ENCODE measurements around the gene FBXL16.

The FBXL16 gene

DNA sequence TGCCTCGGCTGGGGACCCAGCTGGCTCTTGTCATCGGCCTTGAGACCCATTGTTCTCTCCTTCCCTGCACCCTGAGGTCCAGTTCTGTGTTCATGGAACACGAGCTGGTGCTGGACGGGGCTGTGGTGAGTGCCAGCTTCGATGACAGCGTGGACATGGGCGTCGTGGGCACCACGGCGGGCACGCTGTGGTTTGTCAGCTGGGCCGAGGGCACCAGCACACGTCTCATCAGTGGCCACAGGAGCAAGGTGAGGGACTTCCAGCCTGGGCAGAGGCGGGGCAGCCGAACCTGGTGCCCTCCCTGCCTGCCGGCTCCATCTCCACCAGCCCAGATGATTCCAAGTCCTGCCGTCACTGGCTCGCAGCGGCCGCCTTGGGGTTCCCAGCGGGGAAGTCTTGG, 43.0 kb downstream of the FBXL16 start:
- H3K9ac ChIP-seq (ENCODE audit: low read length): no peak overlapping the region
- H4K20me1 ChIP-seq (ENCODE audit: insufficient read depth, low read length): no peaks in the 10 kb centered on the region
- H2AFZ ChIP-seq (ENCODE audit: low read length): no peak overlapping the region
- no peaks in the 10 kb centered on the region for H3K9me2 ChIP-seq (replicated peaks; ENCODE audit: insufficient read depth, low read length)
- H3K4me3 ChIP-seq (ENCODE audit: low read length): no peak overlapping the region
- H3K27me3 ChIP-seq (replicated peaks; ENCODE audit: insufficient read depth, low read length): no peaks in the 10 kb centered on the region
- DNase-seq: no peak
- no peaks in the 10 kb centered on the region for H3K9me3 ChIP-seq (replicated peaks; ENCODE audit: insufficient read depth, low read length)
- H3K27ac ChIP-seq (ENCODE audit: low read length): no peak overlapping the region
- TF ChIP-seq EZH2 (optimal IDR thresholded peaks at IDR 0.05; ENCODE audit: low read depth, low read length): no peak
- TF ChIP-seq CTCF (IDR thresholded peaks at IDR 0.05; ENCODE audit: low read length): no peak
- no peak for TF ChIP-seq EZH2phosphoT487 (IDR thresholded peaks at IDR 0.05; ENCODE audit: low read length)
- H3F3A ChIP-seq (ENCODE audit: insufficient read depth, low read length): no peaks in the 10 kb centered on the region
- H3K79me2 ChIP-seq (ENCODE audit: low read length): no peaks in the 10 kb centered on the region
- no peak overlapping the region for H3K4me2 ChIP-seq (ENCODE audit: low read depth, low read length)
- H3K36me3 ChIP-seq (replicated peaks; ENCODE audit: insufficient read depth, low read length): no peaks in the 10 kb centered on the region
- peaks cover 12% of the 10 kb centered on the region for H3K4me1 ChIP-seq (ENCODE audit: low read length)

DNA sequence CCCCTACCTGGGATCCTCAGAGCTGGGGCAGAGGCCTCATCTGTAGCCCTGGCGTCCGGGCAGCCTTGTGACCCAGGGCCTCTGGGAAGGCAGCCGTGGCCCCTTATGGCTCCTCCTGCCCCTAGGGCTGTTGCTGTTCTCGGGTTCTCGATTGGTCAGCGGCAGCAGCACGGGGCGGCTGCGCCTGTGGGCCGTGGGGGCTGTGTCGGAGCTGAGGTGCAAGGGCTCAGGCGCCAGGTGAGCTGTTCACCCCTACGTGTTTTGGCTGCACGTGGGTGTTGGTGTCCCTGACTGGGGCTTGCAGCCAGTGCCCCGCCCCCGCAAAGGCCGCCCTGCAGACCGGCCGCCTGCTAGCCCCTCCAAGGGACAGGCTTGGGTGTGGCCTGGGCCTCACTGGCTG, 43.5 kb downstream of the FBXL16 start:
- Histone ChIP-seq H3K4me1 (ENCODE audit: low read length) (peaks cover 8% of the 10 kb centered on the region), H3K9me2 (replicated peaks; ENCODE audit: insufficient read depth, low read length) (no peaks in the 10 kb centered on the region)

DNA sequence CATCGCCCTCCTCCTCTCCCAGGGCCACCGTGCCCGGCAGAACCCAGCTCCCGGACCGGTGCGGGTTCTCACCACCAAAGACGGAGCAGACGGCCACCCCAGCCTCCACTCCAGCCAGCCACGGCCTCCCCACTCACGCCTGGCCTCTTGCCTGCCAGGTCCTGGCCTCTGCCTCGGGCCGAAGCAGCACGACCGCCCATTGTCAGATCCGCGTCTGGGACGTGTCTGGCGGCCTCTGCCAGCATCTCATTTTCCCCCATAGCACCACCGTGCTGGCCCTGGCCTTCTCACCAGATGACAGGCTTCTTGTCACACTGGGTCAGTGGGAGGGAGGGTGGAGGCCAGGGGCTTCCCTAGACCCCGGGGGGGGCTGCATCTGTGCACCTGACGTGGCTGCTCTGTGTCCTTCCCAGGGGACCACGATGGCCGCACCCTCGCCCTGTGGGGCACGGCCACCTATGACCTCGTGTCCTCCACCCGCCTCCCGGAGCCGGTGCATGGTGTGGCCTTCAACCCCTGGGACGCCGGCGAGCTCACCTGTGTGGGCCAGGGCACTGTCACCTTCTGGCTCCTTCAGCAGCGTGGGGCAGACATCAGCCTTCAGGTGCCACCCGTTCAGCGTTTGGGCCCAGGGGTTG, 44.3 kb downstream of the FBXL16 start:
- H3K36me3 ChIP-seq (replicated peaks; ENCODE audit: insufficient read depth, low read length): no peaks in the 10 kb centered on the region
- H3K9me3 ChIP-seq (replicated peaks; ENCODE audit: insufficient read depth, low read length): no peaks in the 10 kb centered on the region
- no peak overlapping the region for H3K4me3 ChIP-seq (ENCODE audit: low read length)
- no peaks in the 10 kb centered on the region for H3F3A ChIP-seq (ENCODE audit: insufficient read depth, low read length)
- H3K9ac ChIP-seq (ENCODE audit: low read length): no peak overlapping the region; the same call in 1 of the 2 replicates
- no peak overlapping the region for H3K27ac ChIP-seq (ENCODE audit: low read length)
- no peak overlapping the region for H2AFZ ChIP-seq (ENCODE audit: low read length)
- H3K4me2 ChIP-seq (ENCODE audit: low read depth, low read length): peak overlapping the region; percentile 43
- H3K27me3 ChIP-seq (replicated peaks; ENCODE audit: insufficient read depth, low read length): no peaks in the 10 kb centered on the region
- H4K20me1 ChIP-seq (ENCODE audit: insufficient read depth, low read length): no peaks in the 10 kb centered on the region
- DNase-seq: no peak
- H3K79me2 ChIP-seq (ENCODE audit: low read length): no peaks in the 10 kb centered on the region
- peaks cover 8% of the 10 kb centered on the region for H3K4me1 ChIP-seq (ENCODE audit: low read length)
- TF ChIP-seq EZH2 (optimal IDR thresholded peaks at IDR 0.05; ENCODE audit: low read depth, low read length) (no peak), EZH2phosphoT487 (IDR thresholded peaks at IDR 0.05; ENCODE audit: low read length) (no peak), CTCF (IDR thresholded peaks at IDR 0.05; ENCODE audit: low read length) (no peak)
- H3K9me2 ChIP-seq (replicated peaks; ENCODE audit: insufficient read depth, low read length): no peaks in the 10 kb centered on the region

More for the DNA sequence above, 43.5 kb downstream of the FBXL16 start:
- Histone ChIP-seq H3K9me3 (replicated peaks; ENCODE audit: insufficient read depth, low read length) (no peaks in the 10 kb centered on the region), H3F3A (ENCODE audit: insufficient read depth, low read length) (no peaks in the 10 kb centered on the region), H3K36me3 (replicated peaks; ENCODE audit: insufficient read depth, low read length) (no peaks in the 10 kb centered on the region), H2AFZ (ENCODE audit: low read length) (no peak overlapping the region), H3K9ac (ENCODE audit: low read length) (no peak overlapping the region), H4K20me1 (ENCODE audit: insufficient read depth, low read length) (no peaks in the 10 kb centered on the region), H3K27me3 (replicated peaks; ENCODE audit: insufficient read depth, low read length) (no peaks in the 10 kb centered on the region), H3K79me2 (ENCODE audit: low read length) (no peaks in the 10 kb centered on the region), H3K4me2 (ENCODE audit: low read depth, low read length) (no peak overlapping the region), H3K27ac (ENCODE audit: low read length) (no peak overlapping the region), H3K4me3 (ENCODE audit: low read length) (no peak overlapping the region)
- no peak for TF ChIP-seq CTCF (IDR thresholded peaks at IDR 0.05; ENCODE audit: low read length)
- no peak for TF ChIP-seq EZH2phosphoT487 (IDR thresholded peaks at IDR 0.05; ENCODE audit: low read length)
- no peak for TF ChIP-seq EZH2 (optimal IDR thresholded peaks at IDR 0.05; ENCODE audit: low read depth, low read length)
- no peak for DNase-seq
